HG02623 (cell line): ENCODE measurements around the gene CNTROB.
"Not testable (repeated sequence)": the region's sequence is repeated elsewhere in the genome, so short reads cannot be mapped to it uniquely, and the experiment has no call there.

Source experiments
- ATAC-seq: cut with Tn5 transposase; IDR thresholded peaks from one replicate; pipeline ENCODE4 v1.9.1; 2021; ENCODE audit warnings: moderate library complexity; ENCODE audit not compliant: unreplicated experiment

Gene CNTROB

GRCh38 chr17:7940743-7941142 is 8.7 kb downstream of the CNTROB start:
- no peak for ATAC-seq

- no peak for ATAC-seq
Observed at GRCh38 chr17:7943291-7943690, 11.3 kb downstream of the CNTROB start.

GRCh38 chr17:7944326-7944725 is 12.3 kb downstream of the CNTROB start:
- no peak for ATAC-seq

GRCh38 chr17:7945651-7946050 is 13.6 kb downstream of the CNTROB start:
- no peak for ATAC-seq

GRCh38 chr17:7946441-7946840 is 14.4 kb downstream of the CNTROB start:
- no peak for ATAC-seq

GRCh38 chr17:7947651-7948050 is 15.6 kb downstream of the CNTROB start:
- ATAC-seq, result no peak

- ATAC-seq, result no peak
Observed at GRCh38 chr17:7950578-7950977, 18.6 kb downstream of the CNTROB start.

GRCh38 chr17:7951143-7951792 is 19.3 kb downstream of the CNTROB start:
- ATAC-seq, result peak; percentile 63

GRCh38 chr17:7953266-7953665 is 21.3 kb downstream of the CNTROB start:
- ATAC-seq, result not testable (repeated sequence)

GRCh38 chr17:7955414-7956227 is 23.6 kb downstream of the CNTROB start:
- ATAC-seq, result no peak

- no peak for ATAC-seq
Observed at GRCh38 chr17:7956228-7956965, 24.4 kb downstream of the CNTROB start.

- no peak for ATAC-seq
Observed at GRCh38 chr17:7959503-7960253, 27.7 kb downstream of the CNTROB start.

- no peak for ATAC-seq
Observed at GRCh38 chr17:7961421-7961820, 29.4 kb downstream of the CNTROB start.

- ATAC-seq, result no peak
Observed at GRCh38 chr17:7967751-7968150, 35.7 kb downstream of the CNTROB start.

GRCh38 chr17:7969433-7969832 is 37.4 kb downstream of the CNTROB start:
- ATAC-seq, result no peak

GRCh38 chr17:7971651-7972050 is 39.6 kb downstream of the CNTROB start:
- no peak for ATAC-seq

- no peak for ATAC-seq
Observed at GRCh38 chr17:7972131-7972785, 40.3 kb downstream of the CNTROB start.

- ATAC-seq, result no peak
Observed at GRCh38 chr17:7974638-7975131, 42.7 kb downstream of the CNTROB start.

GRCh38 chr17:7977039-7977438 is 45.0 kb downstream of the CNTROB start:
- no peak for ATAC-seq

- no peak for ATAC-seq
Observed at GRCh38 chr17:7977805-7978204, 45.8 kb downstream of the CNTROB start.
